ENCODE measurements around the gene CERKL. TPM values are rescaled to one million over a fixed set of nuclear protein-coding genes. Genes with fewer than 3 reads are reported as not detected.

Gene CERKL
- total and polyA plus RNA-seq, 2 of the 13 experiments (the other 11 are each of a cell fraction or from before 2014, with no cell fraction given): not detected

GRCh38 chr2:181616715-181617114 is 40.2 kb downstream of the CERKL start:
- in situ Hi-C loops (cut with HindIII; ENCODE audit: extremely low pct_ligation_motif_present, low pct_unique_long_range_greater_than_20kb): no loop called here
- H2AFZ ChIP-seq (ENCODE audit: low read length): no peak overlapping the region
- no peaks in the 10 kb centered on the region for H4K20me1 ChIP-seq (ENCODE audit: insufficient read depth, low read length)
- peaks cover 4% of the 10 kb centered on the region; the same call in 1 of the 2 replicates for H3K4me1 ChIP-seq (ENCODE audit: insufficient read depth, low read length)
- intact Hi-C loops (cut with micrococcal nuclease; ENCODE audit: unreplicated experiment): no loop called here
- ChIA-PET CTCF (ENCODE audit: low intra/inter-chr PET ratio, low total read pairs) (no interaction called here), POLR2A (no interaction called here)
- FAIRE-seq (no peak), DNase-seq (ENCODE audit: low spot score) (no peak), ATAC-seq (no peak)
- 0% methylated on average over 1 of the region's 1 CpG for WGBS (ENCODE audit: low lambda C conversion rate)
- TF ChIP-seq FOXA1 (IDR thresholded peaks at IDR 0.05) (no peak), FOXA1 (CRISPR knock-in tag; IDR thresholded peaks at IDR 0.05) (no peak), HMGXB4 (CRISPR knock-in tag; IDR thresholded peaks at IDR 0.05; ENCODE audit: borderline replicate concordance in 1 of 2, low read depth in 1 of 2) (no peak), REXO4 (CRISPR knock-in tag; IDR thresholded peaks at IDR 0.05; ENCODE audit: borderline replicate concordance) (no peak), MAFF (IDR thresholded peaks at IDR 0.05; ENCODE audit: low read depth, low read length) (peak; percentile 70; the same call in 1 of the 2 replicates), ZNF597 (CRISPR knock-in tag; IDR thresholded peaks at IDR 0.05) (no peak), ZNF605 (CRISPR knock-in tag; IDR thresholded peaks at IDR 0.05) (no peak), ATAD3A (CRISPR knock-in tag; IDR thresholded peaks at IDR 0.05) (no peak), AGO2 (optimal IDR thresholded peaks at IDR 0.05; ENCODE audit: low read depth, low read length) (no peak), MAFK (conservative IDR thresholded peaks at IDR 0.05 in 1 of 2, IDR thresholded peaks at IDR 0.05 in 1 of 2; ENCODE audit: low read length in 2 of 2) (peak; percentile 70 to 87), HINFP (CRISPR knock-in tag; IDR thresholded peaks at IDR 0.05; ENCODE audit: low read depth) (no peak)
- no peak overlapping the region for H3K9ac ChIP-seq (ENCODE audit: insufficient read depth, low read depth, low read length)
- no peaks in the 10 kb centered on the region for H3K36me3 ChIP-seq (replicated peaks in 1 of 2; ENCODE audit: control insufficient read depth in 1 of 2, insufficient read depth in 2 of 2, low read length in 2 of 2)
- no peak overlapping the region for H3K27ac ChIP-seq (ENCODE audit: extremely low read length, insufficient read depth, low read length)
- no peaks in the 10 kb centered on the region for H3K79me2 ChIP-seq (ENCODE audit: insufficient read depth, low read length)
- no peak overlapping the region for H3K4me2 ChIP-seq (ENCODE audit: low read depth, low read length)
- no peaks in the 10 kb centered on the region for H3K9me3 ChIP-seq (ENCODE audit: low read length)
- H3K4me3 ChIP-seq (replicated peaks in 1 of 3; ENCODE audit: insufficient read depth in 1 of 3, low read depth in 2 of 3, low read length in 3 of 3): no peak overlapping the region
- no peaks in the 10 kb centered on the region for H3K27me3 ChIP-seq (ENCODE audit: control insufficient read depth in 1 of 2, insufficient read depth in 2 of 2, low read length in 2 of 2)
- no TSS peak for BruUV-seq (replicated peaks)
